Stomach (tissue), 9 donors: ENCODE data around the gene DUSP16. TPM values are rescaled to one million over a fixed set of nuclear protein-coding genes. Genes with fewer than 3 reads are reported as not detected.
"Not testable (repeated sequence)": the region's sequence is repeated elsewhere in the genome, so short reads cannot be mapped to it uniquely, and the experiment has no call there.

ENCODE experiments used
- DNase-seq, 2 donors: peaks; one replicate each; pipeline versions ENCODE4 v3.0.0 to v3.0.0-alpha.2; 2013 to 2019
- H3K27ac ChIP-seq, 5 donors: fragments of 200-600 bp in 4 of 5; sonication (generic) in 4 of 5; one replicate each; pipeline ENCODE4 v1.5.1; 2013 to 2019; ENCODE audit warnings: mild to moderate bottlenecking in 1 of 5, moderate library complexity in 1 of 5
- H3K27me3 ChIP-seq, 3 donors: fragments of 200-600 bp; sonication (generic); one replicate each; pipeline ENCODE4 v1.5.1; 2017 to 2019; ENCODE audit warnings: mixed run types in 1 of 3
- H3K36me3 ChIP-seq, 4 donors: fragments of 200-600 bp; sonication (generic); 1 replicate in 3 of 4; 2 replicates in 1 of 4; pipeline ENCODE4 v1.5.1; 2016 to 2019
- H3K4me1 ChIP-seq, 4 donors: fragments of 200-600 bp; sonication (generic); one replicate each; pipeline ENCODE4 v1.5.1; 2016 to 2019
- H3K4me3 ChIP-seq, 4 donors: fragments of 200-600 bp; sonication (generic) in 3 of 4; one replicate each; pipeline ENCODE4 v1.5.1; 2016 to 2019; ENCODE audit warnings: mild to moderate bottlenecking in 1 of 4
- H3K9me3 ChIP-seq, 4 donors: fragments of 200-600 bp; sonication (generic); one replicate each; pipeline ENCODE4 v1.5.1; 2016 to 2019
- EP300 ChIP-seq: sonication (generic); formaldehyde crosslinking; IDR thresholded peaks from one replicate; pipeline ENCODE4 v1.6.1; 2017; ENCODE audit warnings: antibody characterized with exemption
- POLR2A ChIP-seq, 4 donors: fragments of 450-650 bp; IDR thresholded peaks; one replicate each; pipeline ENCODE4 v1.6.1; 2016; ENCODE audit warnings: antibody characterized with exemption in 4 of 4, control low read depth in 2 of 4, mild to moderate bottlenecking in 1 of 4, moderate library complexity in 1 of 4
- POLR2AphosphoS5 ChIP-seq, 3 donors: sonication (generic); formaldehyde crosslinking; IDR thresholded peaks; one replicate each; pipeline ENCODE4 v1.6.1; 2016; ENCODE audit warnings: antibody characterized with exemption in 3 of 3
- WGBS, 5 donors: extraction: QIAGEN DNeasy Blood & Tissue Kit in 3 of 5; methylation state at CpG; one replicate each; pipeline versions ENCODE4 v1.1.5 to v1.1.7; 2013 to 2018; 5-methylcytosine and 5-hydroxymethylcytosine counted together
- intact Hi-C: fragments of 100-400 bp; cut with DNase I; formaldehyde crosslinking; loops from one replicate; pipeline ENCODE4 v1.15.1; 2023; ENCODE audit warnings: low total_unique reads
- polyA plus RNA-seq, 3 donors: library from polyadenylated mRNA; stranded (reverse); fragments of 200-250 nt; gene quantifications; one replicate each; pipeline ENCODE4 v1.2.3, GENCODE V29; 2013
- total RNA-seq, 5 donors: library from RNA; depleted of rRNA; stranded (reverse); fragments of >200 nt; gene quantifications; one replicate each; pipeline versions ENCODE4 v1.1.0 to v1.2.3, GENCODE V29; 2014 to 2016
- TF ChIP-seq, protein P1 (sequence below), 7 experiments: fragments of 450-650 bp in 4 of 7; fragments of 200-600 bp in 3 of 7; sonication (generic) in 3 of 7; IDR thresholded peaks; one replicate each; pipeline ENCODE4 v1.5.1; 2016 to 2019; ENCODE audit warnings: antibody characterized with exemption in 7 of 7, control low read depth in 2 of 7, mild to moderate bottlenecking in 1 of 7
- donor health status: healthy with polysubstance abuse.
- donor health status: Bipolar disorder and iron deficiency.
- donor health status: healthy.

DUSP16 gene
- total and polyA plus RNA-seq, 8 donors = 4.9 to 34.8 (median 22.6) TPM

DNA sequence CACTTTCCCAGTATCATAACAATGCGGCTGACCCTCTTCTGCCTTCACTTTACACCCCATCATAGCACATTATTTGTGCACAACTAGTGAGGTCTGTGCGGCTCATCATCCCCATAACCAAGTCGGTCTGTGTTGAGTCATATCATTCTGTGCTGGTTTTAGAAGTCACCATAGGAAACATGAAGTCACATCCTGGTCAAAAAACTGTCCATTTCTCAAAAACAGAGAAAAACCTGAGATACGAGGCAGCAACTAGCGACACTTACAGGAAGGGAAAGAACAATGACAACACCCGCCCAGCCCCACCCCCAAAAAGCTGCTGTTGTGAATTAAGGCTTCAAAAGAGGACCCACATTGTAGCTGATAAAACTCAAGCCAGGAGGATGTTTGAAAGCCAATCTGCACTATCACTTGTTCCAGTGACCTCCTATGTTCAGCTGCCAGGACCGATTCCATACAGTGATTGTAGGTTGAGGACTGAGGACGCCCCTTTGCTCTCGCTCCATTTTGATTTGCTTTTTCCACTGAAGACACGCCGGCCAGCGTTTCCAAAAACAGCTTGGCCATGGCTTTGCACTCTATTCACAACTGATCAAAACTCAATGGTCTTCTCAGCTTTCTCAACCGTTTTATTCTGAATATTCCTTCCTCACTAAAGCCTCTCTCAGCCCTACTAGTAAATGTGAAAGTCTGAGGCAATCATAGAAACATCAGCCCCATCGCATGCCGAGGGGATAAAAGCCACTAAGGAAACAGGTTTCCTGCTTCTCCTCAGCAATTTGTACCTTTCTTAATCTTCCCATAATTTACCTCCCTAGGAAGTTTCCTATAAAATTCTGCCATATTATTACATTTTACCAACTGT is 87.5 kb downstream of the DUSP16 start:
- peaks cover 0 to 5% (median 0%) of the 10 kb centered on the region in 4 donors for H3K4me1 ChIP-seq
- DNase-seq = peak in 1 of 2 donors; percentile 45
- no peak for TF ChIP-seq POLR2A (IDR thresholded peaks at IDR 0.05)
- TF ChIP-seq, protein P1, sequence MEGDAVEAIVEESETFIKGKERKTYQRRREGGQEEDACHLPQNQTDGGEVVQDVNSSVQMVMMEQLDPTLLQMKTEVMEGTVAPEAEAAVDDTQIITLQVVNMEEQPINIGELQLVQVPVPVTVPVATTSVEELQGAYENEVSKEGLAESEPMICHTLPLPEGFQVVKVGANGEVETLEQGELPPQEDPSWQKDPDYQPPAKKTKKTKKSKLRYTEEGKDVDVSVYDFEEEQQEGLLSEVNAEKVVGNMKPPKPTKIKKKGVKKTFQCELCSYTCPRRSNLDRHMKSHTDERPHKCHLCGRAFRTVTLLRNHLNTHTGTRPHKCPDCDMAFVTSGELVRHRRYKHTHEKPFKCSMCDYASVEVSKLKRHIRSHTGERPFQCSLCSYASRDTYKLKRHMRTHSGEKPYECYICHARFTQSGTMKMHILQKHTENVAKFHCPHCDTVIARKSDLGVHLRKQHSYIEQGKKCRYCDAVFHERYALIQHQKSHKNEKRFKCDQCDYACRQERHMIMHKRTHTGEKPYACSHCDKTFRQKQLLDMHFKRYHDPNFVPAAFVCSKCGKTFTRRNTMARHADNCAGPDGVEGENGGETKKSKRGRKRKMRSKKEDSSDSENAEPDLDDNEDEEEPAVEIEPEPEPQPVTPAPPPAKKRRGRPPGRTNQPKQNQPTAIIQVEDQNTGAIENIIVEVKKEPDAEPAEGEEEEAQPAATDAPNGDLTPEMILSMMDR (IDR thresholded peaks at IDR 0.05) = no peak
- no peak for TF ChIP-seq EP300
- TF ChIP-seq POLR2AphosphoS5 (IDR thresholded peaks at IDR 0.05) = no peak
- H3K27me3 ChIP-seq = no peaks in the 10 kb centered on the region
- intact Hi-C loops = no loop called here
- H3K36me3 ChIP-seq = peaks cover 18 to 59% (median 58%) of the 10 kb centered on the region in 4 donors
- WGBS, 5 donors = 79 to 82% (median 81%) methylated on average over 15 of the region's 15 CpGs
- no peaks in the 10 kb centered on the region for H3K9me3 ChIP-seq
- no peak overlapping the region for H3K4me3 ChIP-seq
- peak overlapping the region in 4 of 5 donors; percentile 57 to 69 (median 64) for H3K27ac ChIP-seq

DNA sequence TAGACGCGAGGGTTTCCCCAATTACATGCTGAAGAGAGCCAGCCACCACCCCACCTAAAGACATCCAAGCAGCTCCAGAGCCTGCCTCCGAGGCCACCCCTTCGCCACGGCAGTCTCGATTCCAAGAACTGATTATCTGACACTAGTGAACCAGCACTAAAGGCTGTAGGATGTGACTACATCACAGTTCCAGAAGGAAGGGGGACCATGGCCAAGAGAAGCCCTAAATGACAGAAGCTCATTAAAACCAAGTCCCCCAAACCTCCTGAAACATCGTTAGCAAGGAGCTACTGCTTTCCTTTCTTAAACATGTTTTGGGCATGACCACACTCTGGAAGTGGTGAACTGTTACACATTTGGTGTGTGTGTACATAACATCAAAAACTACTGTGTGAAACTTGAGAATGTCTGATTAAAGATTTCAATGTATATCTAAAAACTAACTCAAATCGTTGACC is 88.2 kb downstream of the DUSP16 start:
- H3K4me1 ChIP-seq = peaks cover 0 to 5% (median 0%) of the 10 kb centered on the region in 4 donors
- TF ChIP-seq EP300 = no peak
- TF ChIP-seq POLR2A (IDR thresholded peaks at IDR 0.05) = no peak
- no peak for TF ChIP-seq POLR2AphosphoS5 (IDR thresholded peaks at IDR 0.05)
- TF ChIP-seq, protein P1 (IDR thresholded peaks at IDR 0.05) = no peak
- H3K9me3 ChIP-seq = no peaks in the 10 kb centered on the region
- intact Hi-C loops = no loop called here
- H3K27me3 ChIP-seq = no peaks in the 10 kb centered on the region
- H3K4me3 ChIP-seq = no peak overlapping the region
- DNase-seq = no peak
- H3K36me3 ChIP-seq = peaks cover 12 to 53% (median 51%) of the 10 kb centered on the region in 4 donors
- WGBS, 5 donors = 72 to 85% (median 76%) methylated on average over 8 of the region's 8 CpGs
- peak overlapping the region; percentile 35 to 69 (median 59) for H3K27ac ChIP-seq

DNA sequence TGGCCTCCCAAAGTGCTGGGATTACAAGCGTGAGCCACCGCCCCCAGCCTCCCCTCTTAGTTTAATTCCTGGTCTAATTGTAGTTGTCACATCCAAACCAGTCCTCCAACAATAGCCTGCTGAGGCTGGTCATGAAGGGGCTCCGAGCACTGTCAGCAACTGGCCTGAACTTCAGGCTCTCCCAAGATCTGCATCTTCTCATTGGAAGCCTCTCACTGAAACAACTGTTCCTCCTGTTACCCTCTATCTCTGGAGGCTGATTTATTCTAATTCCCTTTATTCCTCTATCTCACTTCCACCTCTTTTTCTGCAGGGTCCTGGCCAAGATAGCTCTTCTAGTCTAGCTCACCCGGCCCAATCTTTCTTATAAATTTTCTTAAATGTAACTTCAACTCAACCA is 89.4 kb downstream of the DUSP16 start:
- Histone ChIP-seq H3K27ac (no peak overlapping the region), H3K4me3 (no peak overlapping the region), H3K9me3 (no peaks in the 10 kb centered on the region), H3K4me1 (peaks cover 0 to 5% (median 0%) of the 10 kb centered on the region in 4 donors), H3K36me3 (peaks cover 12 to 40% (median 39%) of the 10 kb centered on the region in 4 donors), H3K27me3 (no peaks in the 10 kb centered on the region)
- intact Hi-C loops = no loop called here
- 94 to 98% (median 97%) methylated on average over 4 of the region's 4 CpGs for WGBS, 5 donors
- TF ChIP-seq POLR2A (IDR thresholded peaks at IDR 0.05) = no peak
- no peak for TF ChIP-seq EP300
- TF ChIP-seq POLR2AphosphoS5 (IDR thresholded peaks at IDR 0.05) = no peak
- TF ChIP-seq, protein P1 (IDR thresholded peaks at IDR 0.05) = no peak
- DNase-seq = no peak

DNA sequence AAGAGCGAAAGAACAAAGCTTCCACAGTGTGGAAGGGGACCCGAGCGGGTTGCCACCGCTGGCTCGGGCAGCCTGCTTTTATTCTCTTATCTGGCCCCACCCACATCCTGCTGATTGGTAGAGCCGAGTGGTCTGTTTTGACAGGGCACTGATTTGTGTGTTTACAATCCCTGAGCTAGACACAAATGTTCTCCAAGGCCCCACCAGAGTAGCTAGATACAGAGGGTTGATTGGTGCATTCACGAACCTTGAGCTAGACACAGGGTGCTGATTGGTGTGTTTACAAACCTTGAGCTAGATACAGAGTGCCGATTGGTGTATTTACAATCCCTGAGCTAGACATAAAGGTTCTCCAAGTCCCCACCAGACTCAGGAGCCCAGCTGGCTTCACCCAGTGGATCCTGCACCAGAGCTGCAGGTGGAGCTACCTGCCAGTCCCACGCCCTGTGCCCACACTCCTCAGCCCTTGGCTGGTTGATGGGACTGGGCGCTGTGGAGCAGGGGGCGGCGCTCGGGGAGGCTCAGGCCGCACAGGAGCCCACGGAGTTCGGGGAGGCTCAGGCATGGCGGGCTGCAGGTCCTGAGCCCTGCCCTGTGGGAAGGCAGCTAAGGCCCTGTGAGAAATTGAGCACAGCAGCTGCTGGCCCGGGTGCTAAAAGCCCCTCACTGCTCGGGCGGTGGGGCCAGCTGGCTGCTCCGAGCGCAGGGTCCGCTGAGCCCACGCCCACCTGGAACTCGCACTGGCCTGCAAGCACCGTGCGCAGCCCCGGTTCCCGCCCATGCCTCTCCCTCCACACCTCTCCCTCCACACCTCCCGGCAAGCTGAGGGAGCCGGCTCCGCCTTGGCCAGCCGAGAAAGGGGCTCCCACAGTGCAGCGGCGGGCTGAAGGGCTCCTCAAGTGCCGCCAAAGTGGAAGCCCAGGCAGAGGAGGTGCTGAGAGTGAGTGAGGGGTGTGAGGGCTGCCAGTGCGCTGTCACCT is 90.4 kb downstream of the DUSP16 start:
- H3K27me3 ChIP-seq, H3K9me3 ChIP-seq, H3K27ac ChIP-seq, intact Hi-C loops, H3K4me3 ChIP-seq, H3K4me1 ChIP-seq, DNase-seq: not testable (repeated sequence)
- 81 to 91% (median 84%) methylated on average over 15 to 37 of the region's 37 CpGs for WGBS, 5 donors
- H3K36me3 ChIP-seq = peaks cover 4 to 36% (median 29%) of the 10 kb centered on the region in 4 donors
